GM12865 (cell line): ENCODE results near the gene RDH14.

Experiments
- DNase-seq: peaks from one replicate; pipeline ENCODE4 v3.0.0; 2010; ENCODE audit warnings: low read depth
- H3K4me3 ChIP-seq: 2 replicates; pipeline ENCODE4 v1.5.1; 2011; ENCODE audit warnings: mild to moderate bottlenecking, low read depth, low read length, control low read depth
- CTCF ChIP-seq: IDR thresholded peaks from 2 replicates; pipeline ENCODE4 v1.5.1; 2011; ENCODE audit warnings: low read length, control low read depth, low read depth, inconsistent platforms; ENCODE audit not compliant: insufficient read depth; ENCODE audit errors: missing control alignments

RDH14 gene

GRCh38 chr2:18589354-18589753 is 28.9 kb upstream of the RDH14 start, which contains the start of gene NT5C1B:
Gene NT5C1B (minus strand): TSS chr2:18589569. CDS start chr2:18589468, 101 bp downstream.
- no peak for DNase-seq
- TF ChIP-seq CTCF: no peak
- no peak within 1 kb of the TSS for H3K4me3 ChIP-seq

- DNase-seq: no peak
- H3K4me3 ChIP-seq: no peak overlapping the region
- no peak for TF ChIP-seq CTCF
Measured at GRCh38 chr2:18588802-18589201, 28.3 kb upstream of the RDH14 start.

DNA sequence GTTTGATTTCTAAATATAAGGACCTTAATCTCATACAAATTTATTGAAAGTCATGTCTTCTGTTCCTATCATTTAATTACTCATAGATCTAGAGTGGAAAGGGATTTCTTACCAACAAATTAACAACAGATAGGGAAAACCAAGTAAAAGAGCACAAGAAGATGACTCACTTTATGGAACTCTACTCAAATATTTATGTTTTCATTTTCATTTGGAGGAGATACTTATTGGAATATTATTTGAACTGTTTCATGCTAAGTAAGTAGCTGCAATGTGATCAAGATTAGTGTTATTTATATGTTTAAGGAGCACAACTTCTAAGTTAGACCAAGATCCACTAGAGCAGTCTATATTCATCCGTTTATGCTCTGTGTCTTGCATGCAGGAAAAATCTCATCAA is 27.6 kb upstream of the RDH14 start:
- no peak for TF ChIP-seq CTCF
- no peak for DNase-seq

GRCh38 chr2:18585526-18585925 is 25.1 kb upstream of the RDH14 start:
- TF ChIP-seq CTCF: no peak
- H3K4me3 ChIP-seq: no peak overlapping the region
- no peak for DNase-seq

More for the DNA sequence above, 27.6 kb upstream of the RDH14 start:
- H3K4me3 ChIP-seq: no peak overlapping the region

GRCh38 chr2:18584608-18584954 is 24.1 kb upstream of the RDH14 start:
- no peak for TF ChIP-seq CTCF
- H3K4me3 ChIP-seq: no peak overlapping the region
- no peak for DNase-seq

GRCh38 chr2:18583905-18584607 is 23.6 kb upstream of the RDH14 start:
- TF ChIP-seq CTCF: no peak
- DNase-seq: no peak
- no peak overlapping the region for H3K4me3 ChIP-seq

DNA sequence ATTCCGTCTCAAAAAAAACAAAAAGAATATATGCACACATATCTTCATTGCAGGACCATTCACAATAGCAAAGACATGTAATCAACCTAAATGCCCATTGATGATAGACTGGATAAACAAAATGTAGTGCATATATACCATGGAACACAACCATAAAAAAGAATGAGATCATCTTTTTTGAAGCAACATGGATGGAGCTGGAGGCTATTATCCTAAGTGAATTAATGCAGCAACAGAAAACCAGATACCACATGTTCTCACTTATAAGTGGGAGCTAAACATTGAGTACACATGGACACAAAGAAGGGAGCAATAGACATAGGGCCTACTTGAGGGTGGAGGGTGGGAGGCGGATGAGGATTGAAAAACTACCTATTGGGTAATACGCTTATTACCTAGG is 20.2 kb upstream of the RDH14 start:
- TF ChIP-seq CTCF: no peak
- no peak overlapping the region for H3K4me3 ChIP-seq
- DNase-seq: no peak
